GM12892 (cell line): Measurements from ENCODE around the gene DNMT3A.

Experiments
- POLR2A ChIP-seq: IDR thresholded peaks from 2 replicates; pipeline ENCODE4 v1.6.1; 2011; ENCODE audit warnings: low read depth, low read length, control low read depth
- POLR2AphosphoS5 ChIP-seq: IDR thresholded peaks from 2 replicates; pipeline ENCODE4 v1.6.1; 2011; ENCODE audit warnings: low read depth, low read length, control low read depth
- TAF1 ChIP-seq: IDR thresholded peaks from 2 replicates; pipeline ENCODE4 v1.6.1; 2011; ENCODE audit warnings: low read depth, mild to moderate bottlenecking, control low read depth, low read length, borderline replicate concordance

- TF ChIP-seq POLR2AphosphoS5 (no peak), POLR2A (peak; percentile 60; the same call in 1 of the 2 replicates), TAF1 (no peak)
These were observed 125.6 kb downstream of the DNMT3A start for GRCh38 chr2:25215948-25216679.
